Measurements from ENCODE around the gene CDR2L.
"Not testable (repeated sequence)": the region's sequence is repeated elsewhere in the genome, so short reads cannot be mapped to it uniquely, and the experiment has no call there.

The CDR2L gene

GRCh38 chr17:75019146-75019545, 31.7 kb downstream of the CDR2L start:
- H3K9me3 Mint-ChIP-seq = no peaks in the 10 kb centered on the region
- no peak overlapping the region for H3K4me3 Mint-ChIP-seq
- H3K27me3 Mint-ChIP-seq = no peaks in the 10 kb centered on the region
- H3K4me1 Mint-ChIP-seq (ENCODE audit: low read depth) = peaks cover 9% of the 10 kb centered on the region
- H3K36me3 Mint-ChIP-seq (ENCODE audit: low read depth) = peaks cover 74% of the 10 kb centered on the region
- H3K27ac Mint-ChIP-seq = no peak overlapping the region
- intact Hi-C loops (cut with micrococcal nuclease) = no loop called here

GRCh38 chr17:75019710-75020109, 32.3 kb downstream of the CDR2L start:
- no peak overlapping the region for H3K4me3 Mint-ChIP-seq

GRCh38 chr17:75020331-75021110, 33.1 kb downstream of the CDR2L start:
- Mint-ChIP-seq H3K36me3 (ENCODE audit: low read depth) (peaks cover 69% of the 10 kb centered on the region), H3K27me3 (no peaks in the 10 kb centered on the region), H3K4me3 (no peak overlapping the region), H3K4me1 (ENCODE audit: low read depth) (peaks cover 4% of the 10 kb centered on the region), H3K27ac (no peak overlapping the region), H3K9me3 (no peaks in the 10 kb centered on the region)
- intact Hi-C loops (cut with micrococcal nuclease) = no loop called here

More at GRCh38 chr17:75019710-75020109, 32.3 kb downstream of the CDR2L start:
- H3K27ac Mint-ChIP-seq = no peak overlapping the region
- peaks cover 7% of the 10 kb centered on the region for H3K4me1 Mint-ChIP-seq (ENCODE audit: low read depth)
- intact Hi-C loops (cut with micrococcal nuclease) = no loop called here
- H3K36me3 Mint-ChIP-seq (ENCODE audit: low read depth) = peaks cover 72% of the 10 kb centered on the region
- H3K9me3 Mint-ChIP-seq = no peaks in the 10 kb centered on the region
- no peaks in the 10 kb centered on the region for H3K27me3 Mint-ChIP-seq

- H3K36me3 Mint-ChIP-seq (ENCODE audit: low read depth) = peaks cover 40% of the 10 kb centered on the region
- H3K4me1 Mint-ChIP-seq (ENCODE audit: low read depth) = peaks cover 17% of the 10 kb centered on the region
- H3K27me3 Mint-ChIP-seq = peaks cover 1% of the 10 kb centered on the region
- H3K9me3 Mint-ChIP-seq = peaks cover 5% of the 10 kb centered on the region
- H3K4me3 Mint-ChIP-seq = no peak overlapping the region
- peak overlapping the region; percentile 50 for H3K27ac Mint-ChIP-seq
- intact Hi-C loops (cut with micrococcal nuclease) = no loop called here
Measured at GRCh38 chr17:75024686-75025397, 37.4 kb downstream of the CDR2L start.

- H3K4me3 Mint-ChIP-seq; H3K27me3 Mint-ChIP-seq; intact Hi-C loops (cut with micrococcal nuclease): not testable (repeated sequence)
- H3K4me1 Mint-ChIP-seq (ENCODE audit: low read depth) = peaks cover 17% of the 10 kb centered on the region
- peak overlapping the region; percentile 50 for H3K27ac Mint-ChIP-seq
- H3K9me3 Mint-ChIP-seq = peaks cover 10% of the 10 kb centered on the region
- peaks cover 35% of the 10 kb centered on the region for H3K36me3 Mint-ChIP-seq (ENCODE audit: low read depth)
Measured at GRCh38 chr17:75025398-75025734, 37.9 kb downstream of the CDR2L start.

- peaks cover 17% of the 10 kb centered on the region for H3K4me1 Mint-ChIP-seq (ENCODE audit: low read depth)
Measured at GRCh38 chr17:75026650-75027049, 39.2 kb downstream of the CDR2L start.

GRCh38 chr17:75030161-75030560, 42.7 kb downstream of the CDR2L start:
- Mint-ChIP-seq H3K27ac (no peak overlapping the region), H3K4me1 (ENCODE audit: low read depth) (peaks cover 47% of the 10 kb centered on the region), H3K27me3 (peaks cover 25% of the 10 kb centered on the region), H3K9me3 (peaks cover 14% of the 10 kb centered on the region), H3K36me3 (ENCODE audit: low read depth) (peaks cover 4% of the 10 kb centered on the region), H3K4me3 (no peak overlapping the region)
- intact Hi-C loops (cut with micrococcal nuclease) = no loop called here

More at GRCh38 chr17:75026650-75027049, 39.2 kb downstream of the CDR2L start:
- H3K4me3 Mint-ChIP-seq; H3K27me3 Mint-ChIP-seq; intact Hi-C loops (cut with micrococcal nuclease): not testable (repeated sequence)
- Mint-ChIP-seq H3K27ac (peak overlapping the region; percentile 70), H3K36me3 (ENCODE audit: low read depth) (peaks cover 22% of the 10 kb centered on the region), H3K9me3 (peaks cover 14% of the 10 kb centered on the region)

- Mint-ChIP-seq H3K27ac (peak overlapping the region; percentile 48), H3K4me1 (ENCODE audit: low read depth) (peaks cover 43% of the 10 kb centered on the region), H3K36me3 (ENCODE audit: low read depth) (peaks cover 4% of the 10 kb centered on the region)
Measured at GRCh38 chr17:75031972-75032719, 44.7 kb downstream of the CDR2L start.

GRCh38 chr17:75032720-75033280, 45.4 kb downstream of the CDR2L start:
- Mint-ChIP-seq H3K36me3 (ENCODE audit: low read depth) (peaks cover 4% of the 10 kb centered on the region), H3K4me1 (ENCODE audit: low read depth) (peaks cover 42% of the 10 kb centered on the region), H3K4me3 (peak overlapping the region; percentile 68), H3K27me3 (peaks cover 25% of the 10 kb centered on the region), H3K27ac (peak overlapping the region; percentile 48), H3K9me3 (peaks cover 14% of the 10 kb centered on the region)
- intact Hi-C loops (cut with micrococcal nuclease) = loop anchor here (2.0 kb wide), 1 partner anchor 14 kb away; the partner anchor contains the start of genes ATP5PD and KCTD2

More at GRCh38 chr17:75031972-75032719, 44.7 kb downstream of the CDR2L start:
- peaks cover 14% of the 10 kb centered on the region for H3K9me3 Mint-ChIP-seq
- peaks cover 25% of the 10 kb centered on the region for H3K27me3 Mint-ChIP-seq
- intact Hi-C loops (cut with micrococcal nuclease) = loop anchor here (2.0 kb wide), 1 partner anchor 15 kb away; the partner anchor contains the start of genes ATP5PD and KCTD2
- H3K4me3 Mint-ChIP-seq = peak overlapping the region; percentile 68

GRCh38 chr17:75033346-75034235, 46.2 kb downstream of the CDR2L start:
- Mint-ChIP-seq H3K36me3 (ENCODE audit: low read depth) (peaks cover 12% of the 10 kb centered on the region), H3K27me3 (peaks cover 25% of the 10 kb centered on the region), H3K4me3 (peak overlapping the region; percentile 85), H3K27ac (peak overlapping the region; percentile 86), H3K4me1 (ENCODE audit: low read depth) (peaks cover 42% of the 10 kb centered on the region), H3K9me3 (peaks cover 14% of the 10 kb centered on the region)
- intact Hi-C loops (cut with micrococcal nuclease) = loop anchor here (2.0 kb wide), 1 partner anchor 13 kb away; the partner anchor contains the start of genes ATP5PD and KCTD2

- peaks cover 14% of the 10 kb centered on the region for H3K9me3 Mint-ChIP-seq
- H3K27me3 Mint-ChIP-seq = peaks cover 25% of the 10 kb centered on the region
- peaks cover 42% of the 10 kb centered on the region for H3K4me1 Mint-ChIP-seq (ENCODE audit: low read depth)
- H3K36me3 Mint-ChIP-seq (ENCODE audit: low read depth) = peaks cover 20% of the 10 kb centered on the region
- peak overlapping the region; percentile 85 for H3K4me3 Mint-ChIP-seq
- intact Hi-C loops (cut with micrococcal nuclease) = no loop called here
- H3K27ac Mint-ChIP-seq = peak overlapping the region; percentile 86
Measured at GRCh38 chr17:75034236-75034908, 46.9 kb downstream of the CDR2L start.

- intact Hi-C loops (cut with micrococcal nuclease) = no loop called here
- H3K36me3 Mint-ChIP-seq (ENCODE audit: low read depth) = peaks cover 44% of the 10 kb centered on the region
- peaks cover 42% of the 10 kb centered on the region for H3K4me1 Mint-ChIP-seq (ENCODE audit: low read depth)
- H3K27me3 Mint-ChIP-seq = peaks cover 16% of the 10 kb centered on the region
- H3K9me3 Mint-ChIP-seq = no peaks in the 10 kb centered on the region
- peak overlapping the region; percentile 50 for H3K4me3 Mint-ChIP-seq
- H3K27ac Mint-ChIP-seq = peak overlapping the region; percentile 90
Measured at GRCh38 chr17:75036643-75037268, 49.3 kb downstream of the CDR2L start.

All from dendritic cell treated with granulocyte-macrophage colony-stimulating factor and Interleukin-4, amounts not matched to agents 40 ng/mL and 50 ng/mL, for 4 days (primary cell).